Ovary (tissue), 9 donors: ENCODE data around the gene PRKCD. TPM values are rescaled to one million over a fixed set of nuclear protein-coding genes. Genes with fewer than 3 reads are reported as not detected.

Experiments used
- DNase-seq, 5 donors: peaks; one replicate each; pipeline ENCODE4 v3.0.0-alpha.2; 2019 to 2020
- H3K27ac ChIP-seq, 2 donors: fragments of 200-600 bp; one replicate each; pipeline versions ENCODE4 v1.5.1 to v1.8.0; 2019 to 2022
- H3K27me3 ChIP-seq: fragments of 200-600 bp; one replicate; pipeline ENCODE4 v1.8.0; 2022
- H3K36me3 ChIP-seq: fragments of 200-600 bp; sonication (generic); one replicate; pipeline ENCODE4 v1.5.1; 2019
- H3K4me1 ChIP-seq: one replicate; pipeline ENCODE4 v1.8.1; 2013; ENCODE audit warnings: mild to moderate bottlenecking, moderate library complexity; ENCODE audit not compliant: insufficient read depth
- H3K4me3 ChIP-seq: fragments of 200-600 bp; sonication (generic); one replicate; pipeline ENCODE4 v1.5.1; 2017
- H3K9me3 ChIP-seq, 2 donors: fragments of 200-600 bp in 1 of 2; sonication (generic) in 1 of 2; one replicate each; pipeline versions ENCODE4 v1.5.1 to v1.8.1; 2013 to 2019; ENCODE audit warnings: mild to moderate bottlenecking in 1 of 2, moderate library complexity in 1 of 2
- CTCF ChIP-seq, 3 donors: fragments of 450-650 bp in 2 of 3; fragments of 200-600 bp in 1 of 3; IDR thresholded peaks; one replicate each; pipeline versions ENCODE4 v1.5.1 to v1.8.0; 2016 to 2022; ENCODE audit warnings: antibody characterized with exemption in 3 of 3, mild to moderate bottlenecking in 1 of 3
- EP300 ChIP-seq: sonication (generic); formaldehyde crosslinking; IDR thresholded peaks from one replicate; pipeline ENCODE4 v1.6.1; 2017; ENCODE audit warnings: antibody characterized with exemption
- POLR2A ChIP-seq: fragments of 450-650 bp; IDR thresholded peaks from one replicate; pipeline ENCODE4 v1.6.1; 2017; ENCODE audit warnings: antibody characterized with exemption, mild to moderate bottlenecking, moderate library complexity
- WGBS, 3 donors: extraction: QIAGEN DNeasy Blood & Tissue Kit in 1 of 3; methylation state at CpG; one replicate each; pipeline versions ENCODE4 v1.1.5 to v1.1.7; 2013 to 2017; 5-methylcytosine and 5-hydroxymethylcytosine counted together
- intact Hi-C, 4 donors: fragments of 100-400 bp; cut with DNase I; formaldehyde crosslinking; loops; one replicate each; pipeline versions ENCODE4 v1.11.0 to v1.15.1; 2022 to 2023
- polyA plus RNA-seq, 2 donors: library from polyadenylated mRNA; stranded (reverse); fragments of 200-250 nt in 1 of 2; fragments of 350-450 nt in 1 of 2; fragmentation: Illumina TruSeq in 1 of 2; extraction: RNeasy Lipid Tissue Mini Kit (QIAGEN cat#74804) in 1 of 2; gene quantifications; one replicate each; pipeline ENCODE4 v1.2.3, GENCODE V29; 2013 to 2014
- total RNA-seq, 7 donors: library from RNA; depleted of rRNA in 2 of 7; stranded (reverse); fragments of >200 nt in 2 of 7; fragmentation: NEBNext Ultra II Directional in 3 of 7; extraction: Animal tissue kit (Norgen Biotek cat#: 25700) in 3 of 7; gene quantifications; one replicate each; pipeline versions ENCODE4 v1.1.0 to v1.2.4, GENCODE V29; 2016 to 2023
- donor health status: DM: no; HTN: no; CAD: no; lungs with moderate emphysema.
- donor health status: DM: no; HTN: no; CAD: no.
- donor health status: Bipolar disorder and iron deficiency.
- donor health status: DM: yes; HTN: yes; CAD: no.
- donor health status: DM: no; HTN: no; CAD: no.
- donor health status: DM: yes; HTN: yes; CAD: no.

The PRKCD gene
- total and polyA plus RNA-seq, 9 donors: 6.6 to 22.2 (median 15.2) TPM

- Histone ChIP-seq H3K36me3 (no peaks in the 10 kb centered on the region), H3K9me3 (no peaks in the 10 kb centered on the region), H3K4me3 (no peak overlapping the region), H3K27me3 (no peaks in the 10 kb centered on the region), H3K27ac (no peak overlapping the region), H3K4me1 (peaks cover 10% of the 10 kb centered on the region)
- intact Hi-C loops: no loop called here
- TF ChIP-seq EP300: no peak
- TF ChIP-seq CTCF (IDR thresholded peaks at IDR 0.05): no peak
- no peak for TF ChIP-seq POLR2A
- WGBS, 3 donors: 85 to 95% (median 86%) methylated on average over 6 of the region's 6 CpGs
- no peak for DNase-seq
Measured at GRCh38 chr3:53238051-53238850, 77.2 kb downstream of the PRKCD start.

GRCh38 chr3:53238886-53239285, 77.9 kb downstream of the PRKCD start:
- H3K27me3 ChIP-seq: no peaks in the 10 kb centered on the region
- intact Hi-C loops: no loop called here
- no peaks in the 10 kb centered on the region for H3K9me3 ChIP-seq
- no peak for DNase-seq
- WGBS, 3 donors: 84 to 86% (median 84%) methylated on average over 4 of the region's 4 CpGs
- no peak overlapping the region for H3K27ac ChIP-seq
- no peak overlapping the region for H3K4me3 ChIP-seq
- TF ChIP-seq EP300 (no peak), CTCF (IDR thresholded peaks at IDR 0.05) (no peak), POLR2A (no peak)
- peaks cover 15% of the 10 kb centered on the region for H3K4me1 ChIP-seq
- no peaks in the 10 kb centered on the region for H3K36me3 ChIP-seq

- intact Hi-C loops: no loop called here
- Histone ChIP-seq H3K36me3 (no peaks in the 10 kb centered on the region), H3K27me3 (no peaks in the 10 kb centered on the region), H3K27ac (no peak overlapping the region), H3K4me1 (peaks cover 18% of the 10 kb centered on the region), H3K9me3 (no peaks in the 10 kb centered on the region), H3K4me3 (no peak overlapping the region)
- WGBS, 3 donors: 92 to 94% (median 92%) methylated on average over 5 of the region's 5 CpGs
- TF ChIP-seq POLR2A (no peak), CTCF (IDR thresholded peaks at IDR 0.05) (no peak), EP300 (no peak)
- DNase-seq: no peak
Measured at GRCh38 chr3:53239800-53240199, 78.8 kb downstream of the PRKCD start.

- no peak overlapping the region for H3K4me3 ChIP-seq
- peaks cover 16% of the 10 kb centered on the region for H3K4me1 ChIP-seq
- no peaks in the 10 kb centered on the region for H3K9me3 ChIP-seq
- H3K36me3 ChIP-seq: no peaks in the 10 kb centered on the region
- intact Hi-C loops: no loop called here
- no peak overlapping the region for H3K27ac ChIP-seq
- TF ChIP-seq CTCF (IDR thresholded peaks at IDR 0.05) (no peak), POLR2A (no peak), EP300 (no peak)
- H3K27me3 ChIP-seq: no peaks in the 10 kb centered on the region
- no peak for DNase-seq
- WGBS, 3 donors: 85 to 93% (median 89%) methylated on average over 27 to 28 of the region's 28 CpGs
Measured at GRCh38 chr3:53240989-53241972, 80.3 kb downstream of the PRKCD start.
